HG03025 (cell line): ENCODE data around the gene NFATC3.

Experiments used
- ATAC-seq: cut with Tn5 transposase; IDR thresholded peaks from one replicate; pipeline ENCODE4 v1.9.1; 2021; ENCODE audit warnings: mild to moderate bottlenecking, moderate library complexity; ENCODE audit not compliant: unreplicated experiment, low FRiP score

NFATC3 gene

GRCh38 chr16:68179855-68180254, 94.7 kb downstream of the NFATC3 start:
- no peak for ATAC-seq

DNA sequence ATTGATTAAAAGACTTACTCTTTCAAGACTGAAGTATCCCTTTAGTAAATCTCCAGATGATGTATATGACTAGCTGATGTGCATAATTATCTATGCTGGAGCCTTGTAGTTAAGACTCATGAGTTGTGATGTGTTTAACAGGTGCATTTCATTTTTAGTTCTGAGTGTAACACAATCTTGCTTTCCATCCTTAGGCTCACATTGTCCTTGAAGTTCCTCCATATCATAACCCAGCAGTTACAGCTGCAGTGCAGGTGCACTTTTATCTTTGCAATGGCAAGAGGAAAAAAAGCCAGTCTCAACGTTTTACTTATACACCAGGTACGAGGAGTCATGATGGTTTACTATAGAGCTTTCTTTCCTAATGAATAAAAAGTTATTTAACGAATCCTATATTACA, 97.9 kb downstream of the NFATC3 start:
- ATAC-seq: no peak

DNA sequence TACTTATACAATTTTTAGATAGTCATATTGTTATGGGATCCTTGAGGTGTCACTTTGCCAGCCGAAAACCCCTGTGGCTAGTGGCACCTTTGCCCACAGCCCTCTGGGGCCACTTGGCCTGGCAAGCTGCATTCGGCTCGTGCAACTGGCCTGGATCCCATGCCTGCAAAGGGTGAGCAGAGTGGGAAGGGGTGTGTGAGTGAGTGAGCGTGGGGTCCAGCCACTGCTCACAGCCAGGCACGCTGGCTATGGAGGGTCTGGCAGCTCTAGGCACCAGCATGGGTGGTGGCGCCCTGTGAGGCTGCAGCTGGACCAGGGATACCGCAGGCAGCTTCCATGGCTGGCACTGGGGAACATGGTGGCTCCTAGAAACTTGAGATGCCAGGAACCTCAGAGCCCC, 101.7 kb downstream of the NFATC3 start:
- ATAC-seq: no peak

DNA sequence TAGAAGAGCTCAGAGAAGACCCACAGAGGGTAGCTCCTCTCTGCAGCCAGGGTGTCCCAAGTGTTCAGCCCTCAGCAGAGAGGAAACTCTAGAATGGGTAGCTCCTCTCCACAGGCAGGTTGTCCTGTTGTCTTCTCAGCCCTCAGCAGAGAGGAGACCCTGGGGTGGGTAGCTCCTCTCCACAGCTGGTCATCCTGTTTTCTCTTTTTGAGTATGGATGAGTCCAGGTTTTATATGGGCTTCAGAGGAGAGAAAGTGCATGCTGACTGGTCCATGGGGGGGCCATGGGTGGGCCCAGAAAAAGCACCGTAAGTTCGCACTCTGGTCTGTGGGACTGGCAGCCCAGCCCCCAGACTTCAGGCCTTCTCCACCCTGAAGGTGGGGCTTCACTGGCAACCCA, 102.3 kb downstream of the NFATC3 start:
- no peak for ATAC-seq

DNA sequence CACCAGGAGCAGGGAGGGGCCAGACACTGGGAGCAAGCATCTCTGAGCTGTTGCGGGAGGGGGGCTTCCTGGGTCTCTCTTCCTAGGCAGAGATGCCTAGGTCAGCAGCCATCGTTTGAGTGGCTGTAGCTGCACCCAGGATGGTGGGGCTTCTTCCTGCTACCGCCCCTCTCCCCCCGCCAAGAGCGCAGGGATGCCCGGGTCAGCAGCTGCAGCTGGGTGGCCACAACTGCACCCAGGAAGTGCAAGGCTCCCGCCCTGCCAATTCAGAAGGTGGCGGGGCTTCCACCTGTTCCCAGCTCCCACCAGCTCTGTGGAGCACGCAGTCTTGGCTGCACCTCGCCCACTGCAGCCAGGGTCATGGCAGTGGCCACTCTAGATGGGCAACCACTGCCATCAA, 103.0 kb downstream of the NFATC3 start:
- no peak for ATAC-seq

DNA sequence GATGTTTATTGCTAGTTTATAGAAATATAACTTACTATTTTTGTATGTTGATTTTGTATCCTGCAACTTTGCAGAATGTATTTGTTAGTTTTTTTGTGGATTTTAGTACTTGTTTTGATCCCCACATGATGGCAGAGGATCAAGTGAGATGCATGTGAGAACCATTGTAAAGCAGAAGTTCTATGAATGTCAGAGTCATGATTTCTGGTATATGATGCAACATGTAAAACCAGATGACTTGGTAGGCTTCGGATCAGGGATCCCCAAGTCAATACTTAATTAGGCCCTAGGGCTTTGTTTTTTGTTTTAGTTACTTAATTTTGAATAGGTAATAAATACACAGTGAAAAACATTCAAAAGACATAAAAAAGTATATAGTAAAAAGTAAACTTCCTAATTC, 104.9 kb downstream of the NFATC3 start:
- no peak for ATAC-seq

DNA sequence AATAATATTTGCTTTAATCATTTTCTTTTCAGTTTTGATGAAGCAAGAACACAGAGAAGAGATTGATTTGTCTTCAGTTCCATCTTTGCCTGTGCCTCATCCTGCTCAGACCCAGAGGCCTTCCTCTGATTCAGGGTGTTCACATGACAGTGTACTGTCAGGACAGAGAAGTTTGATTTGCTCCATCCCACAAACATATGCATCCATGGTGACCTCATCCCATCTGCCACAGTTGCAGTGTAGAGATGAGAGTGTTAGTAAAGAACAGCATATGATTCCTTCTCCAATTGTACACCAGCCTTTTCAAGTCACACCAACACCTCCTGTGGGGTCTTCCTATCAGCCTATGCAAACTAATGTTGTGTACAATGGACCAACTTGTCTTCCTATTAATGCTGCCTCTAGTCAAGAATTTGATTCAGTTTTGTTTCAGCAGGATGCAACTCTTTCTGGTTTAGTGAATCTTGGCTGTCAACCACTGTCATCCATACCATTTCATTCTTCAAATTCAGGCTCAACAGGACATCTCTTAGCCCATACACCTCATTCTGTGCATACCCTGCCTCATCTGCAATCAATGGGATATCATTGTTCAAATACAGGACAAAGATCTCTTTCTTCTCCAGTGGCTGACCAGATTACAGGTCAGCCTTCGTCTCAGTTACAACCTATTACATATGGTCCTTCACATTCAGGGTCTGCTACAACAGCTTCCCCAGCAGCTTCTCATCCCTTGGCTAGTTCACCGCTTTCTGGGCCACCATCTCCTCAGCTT, 105.8 kb downstream of the NFATC3 start:
- ATAC-seq: no peak

DNA sequence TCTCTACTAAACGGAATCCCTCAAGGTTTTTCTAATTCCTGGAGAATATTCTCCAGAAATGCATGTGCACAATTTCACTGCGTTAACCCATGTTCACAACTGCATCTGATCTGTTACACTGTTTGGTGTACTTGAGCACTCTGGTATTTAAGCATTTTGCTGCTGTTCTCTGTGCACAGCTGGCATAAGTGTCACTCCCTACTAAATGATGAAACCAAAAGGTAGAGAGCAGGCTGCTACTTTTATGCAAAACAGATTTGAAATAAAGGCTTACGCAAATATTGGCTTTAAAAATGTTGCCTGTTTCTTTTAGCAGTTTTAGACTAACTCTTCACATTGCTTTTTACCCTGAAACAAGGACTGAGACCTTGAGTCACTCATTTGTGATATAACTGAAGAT, 109.1 kb downstream of the NFATC3 start:
- ATAC-seq: no peak

GRCh38 chr16:68197250-68197649, 112.1 kb downstream of the NFATC3 start:
- ATAC-seq: no peak

GRCh38 chr16:68200088-68200783, 115.1 kb downstream of the NFATC3 start:
- no peak for ATAC-seq

DNA sequence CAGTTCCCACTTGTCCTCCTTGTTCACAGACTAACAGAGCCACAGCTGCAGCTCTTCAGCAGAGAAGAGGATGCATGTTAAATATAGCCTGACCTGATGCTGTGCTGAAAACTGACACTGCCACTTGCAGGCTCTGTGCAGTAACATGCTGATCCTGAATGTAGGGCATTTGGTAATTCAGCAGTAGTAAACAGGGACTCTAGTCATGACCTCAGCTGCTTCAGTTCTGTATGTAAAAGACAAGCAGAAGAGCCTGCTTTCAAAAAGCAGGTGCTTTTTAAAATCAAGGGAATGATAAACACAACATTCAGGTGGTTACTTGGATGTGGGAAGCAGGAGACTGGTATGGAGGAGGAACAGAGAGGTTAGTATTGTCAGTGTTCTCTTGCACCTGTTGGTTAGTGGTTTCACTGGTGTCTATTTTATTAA, 116.9 kb downstream of the NFATC3 start:
- no peak for ATAC-seq

DNA sequence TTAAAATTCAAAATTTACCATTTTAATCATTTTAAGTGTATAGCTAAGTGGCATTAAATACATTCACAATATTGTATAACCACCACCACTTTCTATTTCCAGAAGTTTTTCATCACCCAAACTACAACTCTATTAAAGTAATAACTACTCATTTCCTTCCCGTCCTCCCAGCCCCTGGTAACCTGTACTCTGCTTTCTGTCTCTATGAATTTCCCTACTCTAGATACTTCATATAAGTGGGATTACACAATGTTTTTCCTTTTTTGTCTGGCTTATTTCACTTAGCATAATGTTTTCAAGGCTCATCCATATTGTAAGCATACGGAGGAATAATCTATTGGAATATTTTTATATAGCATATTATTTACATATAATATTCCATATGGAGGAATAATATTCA, 121.1 kb downstream of the NFATC3 start:
- no peak for ATAC-seq

- ATAC-seq: no peak
These were observed 129.6 kb downstream of the NFATC3 start for GRCh38 chr16:68214726-68215125.

- ATAC-seq: no peak
These were observed 130.1 kb downstream of the NFATC3 start for GRCh38 chr16:68215302-68215701.

DNA sequence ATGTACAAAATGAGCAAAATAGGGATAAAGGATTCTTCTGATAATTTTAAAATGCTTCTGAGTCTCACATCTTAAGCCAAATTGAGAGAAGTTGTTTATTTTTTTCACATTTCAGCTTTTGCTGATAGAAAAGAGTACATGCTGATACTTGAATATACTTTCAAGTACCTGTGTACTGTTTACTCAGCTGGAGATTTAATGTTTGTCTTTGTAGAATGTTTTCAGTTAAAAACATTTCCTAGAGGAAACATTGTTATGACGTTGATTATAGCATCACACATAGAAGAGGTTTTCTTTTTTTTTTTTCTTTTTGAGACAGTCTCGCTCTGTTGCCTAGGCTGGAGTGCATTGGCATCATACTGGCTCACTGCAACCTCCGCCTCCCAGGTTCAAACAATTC, 131.1 kb downstream of the NFATC3 start:
- ATAC-seq: no peak

- ATAC-seq: no peak
These were observed 132.3 kb downstream of the NFATC3 start for GRCh38 chr16:68217506-68217905.

- ATAC-seq: no peak
These were observed 134.7 kb downstream of the NFATC3 start for GRCh38 chr16:68219725-68220351.

DNA sequence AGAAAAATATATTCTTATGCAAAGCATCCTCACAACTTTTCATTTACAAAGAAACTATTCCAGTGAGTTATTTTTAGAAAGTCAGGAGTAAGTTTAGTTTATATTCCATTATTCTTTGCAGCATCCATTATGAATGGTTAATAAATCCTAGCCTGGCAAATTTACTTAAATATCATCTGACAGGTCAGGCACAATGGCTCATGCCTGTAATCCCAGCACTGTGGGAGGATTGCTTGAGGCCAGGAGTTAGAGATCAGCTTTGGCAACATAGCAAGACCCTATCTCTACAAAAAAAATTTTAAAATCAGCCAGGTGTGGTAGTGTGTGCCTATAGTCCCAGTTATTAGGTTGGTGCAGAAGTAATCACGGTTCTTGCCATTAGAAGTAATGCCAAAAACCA, 137.9 kb downstream of the NFATC3 start:
- ATAC-seq: no peak

GRCh38 chr16:68226116-68226515, 140.9 kb downstream of the NFATC3 start:
- no peak for ATAC-seq

- ATAC-seq: no peak
These were observed 142.1 kb downstream of the NFATC3 start for GRCh38 chr16:68227183-68227793.

GRCh38 chr16:68227850-68228553, 142.8 kb downstream of the NFATC3 start:
- no peak for ATAC-seq
